Right lobe of liver (tissue), 4 donors: ENCODE results near the gene RSRP1.

ENCODE experiments used
- CTCF ChIP-seq, 4 donors: fragments of 200-600 bp in 3 of 4; fragments of 450-650 bp in 1 of 4; IDR thresholded peaks; one replicate each; pipeline versions ENCODE4 v1.5.1 to v1.8.0; 2016 to 2022; ENCODE audit warnings: antibody characterized with exemption in 4 of 4, mild to moderate bottlenecking in 2 of 4
- POLR2A ChIP-seq: fragments of 450-650 bp; IDR thresholded peaks from one replicate; pipeline ENCODE4 v1.6.1; 2017; ENCODE audit warnings: antibody characterized with exemption, mild to moderate bottlenecking
- donor health status: DM: no; HTN: no; CAD: no.
- donor health status: DM: no; HTN: no; CAD: no.
- donor health status: DM: no; HTN: yes; CAD: no.

- TF ChIP-seq CTCF (IDR thresholded peaks at IDR 0.05) (no peak), POLR2A (no peak)
These were observed 24.6 kb downstream of the RSRP1 start for GRCh38 chr1:25222606-25223005.
